ENCODE measurements around the gene ARHGAP45. TPM values are rescaled to one million over a fixed set of nuclear protein-coding genes. Genes with fewer than 3 reads are reported as not detected.

Gene ARHGAP45
- total and polyA plus RNA-seq, 2 donors from 2014 or later = 11.8 to 50.0 TPM

DNA sequence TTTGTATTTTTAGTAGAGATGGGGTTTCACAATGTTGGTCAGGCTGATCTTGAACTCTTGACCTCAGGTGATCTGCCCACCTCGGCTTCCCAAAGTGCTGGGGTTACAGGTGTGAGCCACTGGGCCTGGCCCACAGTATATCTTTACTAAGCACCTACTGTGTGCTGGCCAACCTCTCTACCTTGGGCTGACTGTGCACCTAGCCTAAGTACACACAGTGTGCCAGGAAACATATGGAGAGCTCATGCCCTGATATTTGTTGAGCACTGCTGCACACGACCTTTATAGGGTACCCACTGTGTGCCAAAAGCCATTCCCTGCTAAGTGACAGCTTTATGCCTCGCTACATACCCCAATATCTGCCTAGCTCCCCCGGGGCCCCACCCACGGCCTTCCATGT is 6.3 kb upstream of the ARHGAP45 start:
- Histone ChIP-seq H3K4me3 (ENCODE audit: low read length in 3 of 3) (no peak overlapping the region), H3K9ac (ENCODE audit: low read length in 3 of 3) (no peak overlapping the region), H3K4me1 (ENCODE audit: control insufficient read depth in 2 of 3, insufficient read depth in 2 of 3, low read depth in 1 of 3, low read length in 3 of 3) (peaks cover 0 to 8% (median 4%) of the 10 kb centered on the region in 3 donors), H3K27ac (ENCODE audit: low read depth in 2 of 2, low read length in 2 of 2) (no peak overlapping the region), H3K36me3 (ENCODE audit: control insufficient read depth in 2 of 3, insufficient read depth in 3 of 3, low read length in 3 of 3) (peaks cover 0 to 8% (median 0%) of the 10 kb centered on the region in 3 donors), H3K27me3 (ENCODE audit: control insufficient read depth, insufficient read depth, low read length) (no peaks in the 10 kb centered on the region), H3K9me3 (ENCODE audit: control insufficient read depth in 2 of 3, insufficient read depth in 1 of 3, low read length in 3 of 3) (peaks cover 0 to 29% (median 7%) of the 10 kb centered on the region in 3 donors)
- intact Hi-C loops (cut with DNase I) = no loop called here
- no peak for FAIRE-seq
- DNase-seq = no peak
- TF ChIP-seq, protein P1, sequence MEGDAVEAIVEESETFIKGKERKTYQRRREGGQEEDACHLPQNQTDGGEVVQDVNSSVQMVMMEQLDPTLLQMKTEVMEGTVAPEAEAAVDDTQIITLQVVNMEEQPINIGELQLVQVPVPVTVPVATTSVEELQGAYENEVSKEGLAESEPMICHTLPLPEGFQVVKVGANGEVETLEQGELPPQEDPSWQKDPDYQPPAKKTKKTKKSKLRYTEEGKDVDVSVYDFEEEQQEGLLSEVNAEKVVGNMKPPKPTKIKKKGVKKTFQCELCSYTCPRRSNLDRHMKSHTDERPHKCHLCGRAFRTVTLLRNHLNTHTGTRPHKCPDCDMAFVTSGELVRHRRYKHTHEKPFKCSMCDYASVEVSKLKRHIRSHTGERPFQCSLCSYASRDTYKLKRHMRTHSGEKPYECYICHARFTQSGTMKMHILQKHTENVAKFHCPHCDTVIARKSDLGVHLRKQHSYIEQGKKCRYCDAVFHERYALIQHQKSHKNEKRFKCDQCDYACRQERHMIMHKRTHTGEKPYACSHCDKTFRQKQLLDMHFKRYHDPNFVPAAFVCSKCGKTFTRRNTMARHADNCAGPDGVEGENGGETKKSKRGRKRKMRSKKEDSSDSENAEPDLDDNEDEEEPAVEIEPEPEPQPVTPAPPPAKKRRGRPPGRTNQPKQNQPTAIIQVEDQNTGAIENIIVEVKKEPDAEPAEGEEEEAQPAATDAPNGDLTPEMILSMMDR (IDR thresholded peaks at IDR 0.05; ENCODE audit: borderline replicate concordance, extremely low read depth, insufficient read depth) = no peak

DNA sequence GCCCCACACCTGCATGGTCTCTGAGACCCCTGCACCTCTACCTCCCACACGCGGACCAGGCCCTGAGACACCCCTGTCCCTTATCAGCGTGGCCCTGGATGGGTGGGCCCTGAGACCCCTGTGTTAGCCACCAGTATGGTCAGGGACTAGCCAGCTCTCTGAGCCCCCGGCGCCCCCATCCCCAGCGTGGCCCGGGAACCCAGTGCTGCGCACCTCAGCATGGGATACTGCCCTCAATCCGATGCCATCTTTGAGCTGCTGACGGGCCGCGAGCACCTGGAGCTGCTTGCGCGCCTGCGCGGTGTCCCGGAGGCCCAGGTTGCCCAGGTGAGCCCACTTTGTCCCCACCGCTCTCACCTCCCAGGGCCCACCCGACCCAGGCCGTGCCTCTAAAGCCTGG is 5.0 kb upstream of the ARHGAP45 start:
- no peak for FAIRE-seq
- Histone ChIP-seq H3K9me3 (ENCODE audit: control insufficient read depth in 2 of 3, insufficient read depth in 1 of 3, low read length in 3 of 3) (peaks cover 0 to 19% (median 7%) of the 10 kb centered on the region in 3 donors), H3K4me1 (ENCODE audit: control insufficient read depth in 2 of 3, insufficient read depth in 2 of 3, low read depth in 1 of 3, low read length in 3 of 3) (peaks cover 0 to 13% (median 4%) of the 10 kb centered on the region in 3 donors), H3K4me3 (ENCODE audit: low read length in 3 of 3) (no peak overlapping the region), H3K9ac (ENCODE audit: low read length in 3 of 3) (no peak overlapping the region), H3K27ac (ENCODE audit: low read depth in 2 of 2, low read length in 2 of 2) (no peak overlapping the region), H3K36me3 (ENCODE audit: control insufficient read depth in 2 of 3, insufficient read depth in 3 of 3, low read length in 3 of 3) (peaks cover 0 to 8% (median 0%) of the 10 kb centered on the region in 3 donors), H3K27me3 (ENCODE audit: control insufficient read depth, insufficient read depth, low read length) (no peaks in the 10 kb centered on the region)
- intact Hi-C loops (cut with DNase I) = no loop called here
- peak in 1 of 5 donors; percentile 70 for DNase-seq
- TF ChIP-seq, protein P1 (IDR thresholded peaks at IDR 0.05; ENCODE audit: borderline replicate concordance, extremely low read depth, insufficient read depth) = no peak

DNA sequence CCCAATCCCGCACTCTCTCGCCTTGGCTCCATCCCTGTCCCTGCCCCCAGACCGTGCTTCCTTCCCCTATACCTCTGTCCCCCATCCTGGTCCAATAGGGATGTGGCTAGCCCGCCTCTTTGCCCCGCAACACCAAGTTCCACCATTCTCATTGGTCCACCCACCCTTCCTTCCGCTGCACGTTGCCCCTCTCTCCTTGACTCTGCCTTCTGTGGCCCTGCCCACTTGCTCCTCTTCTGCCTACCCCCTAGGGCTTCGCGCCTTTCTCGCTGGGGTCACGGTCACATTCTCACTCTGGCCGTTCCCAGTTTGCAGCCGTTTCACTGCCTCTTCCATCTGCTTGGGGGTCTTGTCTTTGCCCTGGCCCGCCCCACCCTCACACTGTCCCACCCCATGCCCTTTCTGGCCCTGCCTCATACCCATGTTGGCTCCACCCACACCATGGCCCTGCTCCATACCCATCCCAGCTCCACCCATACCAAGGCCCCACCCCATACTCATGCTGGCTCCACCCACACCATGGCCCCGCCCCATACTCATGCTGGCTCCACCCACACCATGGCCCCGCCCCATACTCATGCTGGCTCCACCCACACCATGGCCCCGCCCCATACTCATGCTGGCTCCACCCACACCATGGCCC is 4.5 kb upstream of the ARHGAP45 start:
- H3K27me3 ChIP-seq (ENCODE audit: control insufficient read depth, insufficient read depth, low read length) = no peaks in the 10 kb centered on the region
- no peak for DNase-seq

More for the DNA sequence above, 4.5 kb upstream of the ARHGAP45 start:
- TF ChIP-seq, protein P1 (IDR thresholded peaks at IDR 0.05; ENCODE audit: borderline replicate concordance, extremely low read depth, insufficient read depth) = no peak
- peaks cover 0 to 14% (median 4%) of the 10 kb centered on the region in 3 donors for H3K9me3 ChIP-seq (ENCODE audit: control insufficient read depth in 2 of 3, insufficient read depth in 1 of 3, low read length in 3 of 3)
- no peak for FAIRE-seq
- intact Hi-C loops (cut with DNase I) = no loop called here
- no peak overlapping the region for H3K27ac ChIP-seq (ENCODE audit: low read depth in 2 of 2, low read length in 2 of 2)
- H3K4me3 ChIP-seq (ENCODE audit: low read length in 3 of 3) = no peak overlapping the region
- H3K4me1 ChIP-seq (ENCODE audit: control insufficient read depth in 2 of 3, insufficient read depth in 2 of 3, low read depth in 1 of 3, low read length in 3 of 3) = peaks cover 0 to 13% (median 4%) of the 10 kb centered on the region in 3 donors
- H3K9ac ChIP-seq (ENCODE audit: low read length in 3 of 3) = no peak overlapping the region
- peaks cover 0 to 8% (median 0%) of the 10 kb centered on the region in 3 donors for H3K36me3 ChIP-seq (ENCODE audit: control insufficient read depth in 2 of 3, insufficient read depth in 3 of 3, low read length in 3 of 3)

Data from kidney (tissue), 14 donors.